Spleen (tissue), 11 donors: ENCODE data around the gene MPP7. TPM values are rescaled to one million over a fixed set of nuclear protein-coding genes. Genes with fewer than 3 reads are reported as not detected.
"Not testable (repeated sequence)": the region's sequence is repeated elsewhere in the genome, so short reads cannot be mapped to it uniquely, and the experiment has no call there.

ENCODE experiments used
- DNase-seq: peaks from one replicate; pipeline ENCODE4 v3.0.0-alpha.2; 2020
- H3K27ac ChIP-seq, 8 donors: fragments of 200-600 bp; sonication (generic) in 7 of 8; 1 replicate in 4 of 8; 2 replicates in 4 of 8; pipeline versions ENCODE4 v1.5.0 to v1.8.0; 2016 to 2021; ENCODE audit warnings: inconsistent platforms in 4 of 8, mild to moderate bottlenecking in 4 of 8, moderate library complexity in 1 of 8
- H3K27me3 ChIP-seq, 7 donors: fragments of 200-600 bp; sonication (generic) in 6 of 7; replicated peaks in 1 of 7; 1 replicate in 4 of 7; 2 replicates in 3 of 7; pipeline versions ENCODE4 v1.5.0 to v1.8.0; 2016 to 2021; ENCODE audit warnings: inconsistent platforms in 3 of 7, mild to moderate bottlenecking in 1 of 7
- H3K36me3 ChIP-seq, 6 donors: fragments of 200-600 bp; sonication (generic) in 5 of 6; 1 replicate in 4 of 6; 2 replicates in 2 of 6; pipeline versions ENCODE4 v1.5.0 to v1.8.0; 2016 to 2021; ENCODE audit warnings: inconsistent platforms in 2 of 6
- H3K4me1 ChIP-seq, 6 donors: fragments of 200-600 bp; sonication (generic) in 5 of 6; 1 replicate in 3 of 6; 2 replicates in 3 of 6; pipeline versions ENCODE4 v1.5.0 to v1.8.0; 2016 to 2021; ENCODE audit warnings: inconsistent platforms in 3 of 6
- H3K4me3 ChIP-seq, 8 donors: fragments of 200-600 bp; sonication (generic) in 7 of 8; 1 replicate in 4 of 8; 2 replicates in 4 of 8; pipeline versions ENCODE4 v1.5.0 to v1.8.0; 2016 to 2021; ENCODE audit warnings: inconsistent platforms in 4 of 8, mild to moderate bottlenecking in 4 of 8, moderate library complexity in 2 of 8
- H3K9me3 ChIP-seq, 8 donors: fragments of 200-600 bp; sonication (generic) in 7 of 8; 1 replicate in 4 of 8; 2 replicates in 4 of 8; pipeline versions ENCODE4 v1.5.0 to v1.8.0; 2016 to 2021; ENCODE audit warnings: inconsistent platforms in 4 of 8
- POLR2A ChIP-seq, 3 donors: fragments of 450-650 bp; IDR thresholded peaks; one replicate each; pipeline ENCODE4 v1.5.1; 2017; ENCODE audit warnings: antibody characterized with exemption in 3 of 3, mild to moderate bottlenecking in 1 of 3
- POLR2AphosphoS5 ChIP-seq, 3 donors: sonication (generic); formaldehyde crosslinking; IDR thresholded peaks; one replicate each; pipeline ENCODE4 v1.5.1; 2017; ENCODE audit warnings: antibody characterized with exemption in 3 of 3
- WGBS, 5 donors: extraction: QIAGEN DNeasy Blood & Tissue Kit in 3 of 5; methylation state at CpG; one replicate each; pipeline versions ENCODE4 v1.1.5 to v1.1.7; 2013 to 2018; 5-methylcytosine and 5-hydroxymethylcytosine counted together
- intact Hi-C: fragments of 100-400 bp; cut with DNase I; formaldehyde crosslinking; loops from one replicate; pipeline ENCODE4 v1.15.0; 2023; ENCODE audit warnings: low total_unique reads
- polyA plus RNA-seq, 3 donors: library from polyadenylated mRNA; stranded (reverse); fragments of 200-250 nt; gene quantifications; one replicate each; pipeline ENCODE4 v1.2.1, GENCODE V29; 2013
- total RNA-seq, 7 donors: library from RNA; depleted of rRNA in 3 of 7; stranded (reverse); fragments of >200 nt in 3 of 7; fragmentation: NEBNext Ultra II Directional in 4 of 7; extraction: Animal tissue kit (Norgen Biotek cat#: 25700) in 4 of 7; gene quantifications; one replicate each; pipeline versions ENCODE4 v1.1.0 to v1.2.1, GENCODE V29; 2016 to 2021
- TF ChIP-seq, protein P1 (sequence below), 11 experiments: fragments of 200-600 bp in 7 of 11; fragments of 450-650 bp in 4 of 11; sonication (generic) in 4 of 11; IDR thresholded peaks in 8 of 11; conservative IDR thresholded peaks in 3 of 11; 1 replicate in 7 of 11; 2 replicates in 4 of 11; pipeline versions ENCODE4 v1.4.0 to v1.8.0; 2016 to 2021; ENCODE audit warnings: antibody characterized with exemption in 11 of 11, inconsistent platforms in 4 of 11, mild to moderate bottlenecking in 1 of 11
- donor health status: healthy with polysubstance abuse.
- donor health status: DM: no; HTN: no; CAD: no; lungs with moderate emphysema.
- donor health status: DM: no; HTN: no; CAD: no.
- donor health status: Bipolar disorder and iron deficiency.
- donor health status: healthy.
- donor health status: DM: no; HTN: no; CAD: no.
- donor health status: DM: yes; HTN: yes; CAD: no.

Gene MPP7
- total and polyA plus RNA-seq, 10 donors = 0.48 to 11.5 (median 6.8) TPM

DNA sequence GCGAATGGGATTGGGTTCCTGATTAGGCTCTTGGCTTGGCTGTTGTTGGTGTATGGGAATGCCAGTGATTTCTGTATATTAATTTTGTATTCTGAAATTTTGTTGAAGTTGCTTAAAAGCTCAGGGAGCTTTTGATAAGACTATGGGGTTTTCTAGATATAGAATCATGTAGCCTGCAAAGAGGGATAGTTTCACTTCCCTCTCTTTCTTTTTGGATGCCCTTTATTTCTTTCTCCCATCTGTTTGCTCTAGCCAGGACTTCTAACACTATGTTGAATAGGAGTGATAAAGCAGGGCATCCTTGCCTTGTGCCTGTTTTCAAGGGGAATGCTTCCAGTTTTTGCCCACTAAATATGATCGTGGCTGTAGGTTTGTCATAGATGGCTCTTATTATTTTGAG is 40.4 kb upstream of the MPP7 start:
- peaks cover 0 to 5% (median 0%) of the 10 kb centered on the region in 6 donors for H3K4me1 ChIP-seq
- no peaks in the 10 kb centered on the region for H3K36me3 ChIP-seq
- no peak for TF ChIP-seq POLR2A (IDR thresholded peaks at IDR 0.05)
- TF ChIP-seq, protein P1, sequence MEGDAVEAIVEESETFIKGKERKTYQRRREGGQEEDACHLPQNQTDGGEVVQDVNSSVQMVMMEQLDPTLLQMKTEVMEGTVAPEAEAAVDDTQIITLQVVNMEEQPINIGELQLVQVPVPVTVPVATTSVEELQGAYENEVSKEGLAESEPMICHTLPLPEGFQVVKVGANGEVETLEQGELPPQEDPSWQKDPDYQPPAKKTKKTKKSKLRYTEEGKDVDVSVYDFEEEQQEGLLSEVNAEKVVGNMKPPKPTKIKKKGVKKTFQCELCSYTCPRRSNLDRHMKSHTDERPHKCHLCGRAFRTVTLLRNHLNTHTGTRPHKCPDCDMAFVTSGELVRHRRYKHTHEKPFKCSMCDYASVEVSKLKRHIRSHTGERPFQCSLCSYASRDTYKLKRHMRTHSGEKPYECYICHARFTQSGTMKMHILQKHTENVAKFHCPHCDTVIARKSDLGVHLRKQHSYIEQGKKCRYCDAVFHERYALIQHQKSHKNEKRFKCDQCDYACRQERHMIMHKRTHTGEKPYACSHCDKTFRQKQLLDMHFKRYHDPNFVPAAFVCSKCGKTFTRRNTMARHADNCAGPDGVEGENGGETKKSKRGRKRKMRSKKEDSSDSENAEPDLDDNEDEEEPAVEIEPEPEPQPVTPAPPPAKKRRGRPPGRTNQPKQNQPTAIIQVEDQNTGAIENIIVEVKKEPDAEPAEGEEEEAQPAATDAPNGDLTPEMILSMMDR (IDR thresholded peaks at IDR 0.05 in 8 of 11, conservative IDR thresholded peaks at IDR 0.05 in 3 of 11) = no peak
- no peak for TF ChIP-seq POLR2AphosphoS5 (IDR thresholded peaks at IDR 0.05)
- no peaks in the 10 kb centered on the region for H3K27me3 ChIP-seq
- intact Hi-C loops = loop anchor here (2.0 kb wide), 1 partner anchor 18 kb away; no protein-coding TSS in a partner anchor
- no peak overlapping the region for H3K4me3 ChIP-seq
- no peak overlapping the region for H3K27ac ChIP-seq
- H3K9me3 ChIP-seq = peaks cover 0 to 14% (median 11%) of the 10 kb centered on the region in 8 donors
- no peak for DNase-seq
- 88 to 95% (median 92%) methylated on average over 2 of the region's 2 CpGs for WGBS, 5 donors

DNA sequence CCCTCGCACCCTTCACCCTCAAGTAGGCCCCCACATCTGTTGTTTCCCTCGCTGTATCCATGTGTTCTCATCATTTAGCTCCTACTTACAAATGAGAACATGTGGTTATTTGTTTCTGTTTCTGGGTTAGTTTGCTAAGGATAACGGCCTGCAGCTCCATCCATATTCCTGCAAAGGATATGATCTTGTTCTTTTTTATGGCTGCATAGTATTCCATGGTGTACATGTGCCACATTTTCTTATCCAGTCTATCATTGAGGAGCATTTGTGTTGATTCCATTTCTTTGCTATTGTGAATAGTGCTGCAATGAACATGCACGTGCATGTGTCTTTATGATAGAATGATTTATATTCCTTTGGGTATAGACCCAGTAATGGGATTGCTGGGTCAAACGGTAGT is 38.8 kb upstream of the MPP7 start:
- WGBS, 5 donors = 82 to 96% (median 90%) methylated on average over 5 of the region's 5 CpGs
- not testable (repeated sequence) for H3K9me3 ChIP-seq, H3K27ac ChIP-seq, H3K4me3 ChIP-seq, H3K27me3 ChIP-seq, DNase-seq, H3K4me1 ChIP-seq, H3K36me3 ChIP-seq
- intact Hi-C loops = loop anchor here (2.0 kb wide), 1 partner anchor 17 kb away; no protein-coding TSS in a partner anchor

DNA sequence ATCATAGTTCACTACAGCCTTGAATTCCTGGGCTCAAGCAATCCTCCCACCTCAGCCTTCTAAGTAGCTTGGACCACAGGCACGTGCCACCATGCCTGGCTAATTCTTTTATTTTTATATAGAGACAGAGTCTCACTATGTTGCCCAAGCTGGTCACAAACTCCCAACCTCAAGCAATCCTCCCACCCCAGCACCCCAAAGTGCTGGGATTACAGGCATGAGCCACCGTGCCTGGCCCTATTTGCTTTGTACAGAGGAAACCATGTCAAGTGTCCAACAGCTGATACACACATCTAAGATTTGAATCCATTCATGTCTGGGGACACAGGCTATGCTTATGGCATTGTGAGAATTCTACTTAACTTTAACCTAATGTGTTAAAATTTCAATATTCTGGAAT is 29.9 kb upstream of the MPP7 start:
- peaks cover 0 to 6% (median 0%) of the 10 kb centered on the region in 7 donors for H3K27me3 ChIP-seq
- H3K4me1 ChIP-seq = peaks cover 0 to 60% (median 21%) of the 10 kb centered on the region in 6 donors
- TF ChIP-seq, protein P1 (IDR thresholded peaks at IDR 0.05 in 8 of 11, conservative IDR thresholded peaks at IDR 0.05 in 3 of 11) = no peak
- TF ChIP-seq POLR2A (IDR thresholded peaks at IDR 0.05) (no peak), POLR2AphosphoS5 (IDR thresholded peaks at IDR 0.05) (no peak)
- H3K4me3 ChIP-seq = peak overlapping the region in 3 of 8 donors; percentile 4 to 64 (median 4)
- 67 to 81% (median 73%) methylated on average over 2 of the region's 2 CpGs for WGBS, 5 donors
- no peak for DNase-seq
- no peaks in the 10 kb centered on the region for H3K9me3 ChIP-seq
- H3K36me3 ChIP-seq = no peaks in the 10 kb centered on the region
- H3K27ac ChIP-seq = peak overlapping the region; percentile 51 to 91 (median 87)
- intact Hi-C loops = no loop called here

DNA sequence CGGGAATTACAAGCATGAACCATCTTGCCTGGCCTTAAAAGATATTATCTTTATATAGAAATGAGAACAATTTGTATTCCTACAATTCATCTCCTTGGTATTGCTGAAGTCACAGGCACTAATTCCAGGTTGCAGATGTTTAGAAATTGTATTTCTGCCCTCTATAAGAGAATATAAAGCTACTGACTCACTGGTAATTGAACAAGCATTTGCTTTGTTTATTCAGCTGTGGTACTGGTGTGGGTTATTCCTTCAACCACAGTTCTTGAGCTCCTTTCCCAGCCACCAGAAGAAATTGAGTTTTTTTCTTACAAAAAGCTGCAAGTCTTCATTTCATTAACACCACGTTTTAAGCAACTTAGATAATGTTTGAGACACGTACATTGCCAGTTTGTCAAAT is 29.0 kb upstream of the MPP7 start:
- Histone ChIP-seq H3K27ac (peak overlapping the region in 6 of 8 donors; percentile 49 to 91 (median 87)), H3K4me1 (peaks cover 0 to 66% (median 24%) of the 10 kb centered on the region in 6 donors), H3K27me3 (peaks cover 0 to 6% (median 0%) of the 10 kb centered on the region in 7 donors), H3K9me3 (no peaks in the 10 kb centered on the region), H3K36me3 (no peaks in the 10 kb centered on the region), H3K4me3 (no peak overlapping the region)
- DNase-seq = no peak
- no peak for TF ChIP-seq POLR2A (IDR thresholded peaks at IDR 0.05)
- TF ChIP-seq, protein P1 (IDR thresholded peaks at IDR 0.05 in 8 of 11, conservative IDR thresholded peaks at IDR 0.05 in 3 of 11) = no peak
- intact Hi-C loops = no loop called here
- 51 to 67% (median 62%) methylated on average over 3 of the region's 3 CpGs for WGBS, 5 donors

DNA sequence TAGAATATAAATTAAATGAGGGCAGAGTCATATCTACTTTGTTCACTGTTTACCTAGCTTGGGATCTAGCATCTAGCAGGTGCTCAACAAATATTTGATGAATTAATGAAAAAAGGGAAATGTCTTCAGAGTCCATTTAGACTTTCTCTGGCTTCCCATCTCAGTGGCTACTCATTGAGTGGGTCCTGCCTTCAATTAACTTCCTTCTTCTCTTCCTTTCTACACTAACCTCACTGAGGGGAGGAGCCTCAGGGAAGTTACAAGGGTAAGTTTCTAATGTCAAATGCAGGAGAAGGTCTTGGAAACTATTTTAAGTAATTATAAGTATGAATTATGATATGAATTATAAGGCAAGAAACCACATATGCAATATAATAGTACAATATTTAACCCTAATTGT is 28.2 kb upstream of the MPP7 start:
- Histone ChIP-seq H3K4me3 (no peak overlapping the region), H3K4me1 (peaks cover 0 to 74% (median 28%) of the 10 kb centered on the region in 6 donors), H3K27ac (peak overlapping the region in 6 of 8 donors; percentile 49 to 91 (median 87)), H3K36me3 (no peaks in the 10 kb centered on the region), H3K27me3 (peaks cover 0 to 6% (median 0%) of the 10 kb centered on the region in 7 donors), H3K9me3 (no peaks in the 10 kb centered on the region)
- TF ChIP-seq POLR2A (IDR thresholded peaks at IDR 0.05) = no peak
- no peak for TF ChIP-seq POLR2AphosphoS5 (IDR thresholded peaks at IDR 0.05)
- no peak for DNase-seq
- intact Hi-C loops = no loop called here
